H1 (cell line): Measurements from ENCODE around the gene CHRNA10. TPM values are rescaled to one million over a fixed set of nuclear protein-coding genes. Genes with fewer than 3 reads are reported as not detected.

Source experiments
- RAD21 ChIP-seq, 2 experiments: IDR thresholded peaks in 1 of 2; conservative IDR thresholded peaks in 1 of 2; 2 replicates each; pipeline ENCODE4 v1.6.1; 2011; ENCODE audit warnings: low read depth in 2 of 2, low read length in 2 of 2, improper control_type of control experiment in 1 of 2, inconsistent platforms in 1 of 2, mild to moderate bottlenecking in 1 of 2, moderate library complexity in 1 of 2
- polyA plus RNA-seq, 7 experiments: library from polyadenylated mRNA; depleted of rRNA in 3 of 7; stranded (reverse) in 5 of 7; unstranded in 2 of 7; fragments of >200 nt in 5 of 7; fragments of 200-250 nt in 2 of 7; gene quantifications; 1 replicate in 5 of 7; 2 replicates in 1 of 7; 4 replicates in 1 of 7; pipeline versions ENCODE4 v1.2.1 to v1.2.3, GENCODE V29; 2011 to 2013; ENCODE audit warnings: missing spikeins in 2 of 7, mixed read lengths in 2 of 7
- total RNA-seq: library from RNA; stranded (reverse); fragmentation: NEBNext Ultra II Directional; extraction: Animal tissue kit (Norgen Biotek cat#: 25700); gene quantifications from 2 replicates; pipeline ENCODE4 v1.2.1, GENCODE V29; 2021

The CHRNA10 gene
- total and polyA plus RNA-seq, 2 of the 8 experiments (the other 6 are each of a cell fraction or from before 2014, with no cell fraction given) = 0.68 to 1.3 TPM

DNA sequence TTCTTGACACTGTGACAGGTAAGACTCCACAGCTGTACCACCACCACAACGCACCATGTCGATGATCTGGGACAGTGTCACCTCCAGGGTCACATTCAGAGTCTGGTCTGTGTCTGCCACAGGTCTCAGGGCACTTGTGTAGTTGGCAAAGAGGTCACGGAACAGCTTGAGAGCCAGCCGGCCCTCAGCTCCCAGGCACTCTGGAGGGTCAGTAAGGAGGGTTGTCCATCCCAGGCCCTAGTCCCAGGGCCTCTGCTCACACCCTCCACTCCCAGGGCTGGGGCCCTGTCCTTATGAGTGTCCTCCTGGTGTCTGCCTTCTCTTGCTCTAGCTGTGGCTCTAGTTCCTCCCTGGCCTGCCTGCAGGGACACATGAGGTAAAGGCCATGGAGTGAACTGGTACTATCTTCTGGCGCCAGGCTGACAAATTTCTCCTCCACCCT is 1.4 kb downstream of the CHRNA10 start (continued):
- no peak for TF ChIP-seq RAD21 (IDR thresholded peaks at IDR 0.05 in 1 of 2, conservative IDR thresholded peaks at IDR 0.05 in 1 of 2; ENCODE audit: low read depth in 2 of 2, low read length in 2 of 2)
